Adipose tissue (tissue), 3 donors: Measurements from ENCODE around the gene ZNF419. TPM values are rescaled to one million over a fixed set of nuclear protein-coding genes. Genes with fewer than 3 reads are reported as not detected.
"Not testable (repeated sequence)": the region's sequence is repeated elsewhere in the genome, so short reads cannot be mapped to it uniquely, and the experiment has no call there.

Experiments used
- H3K27ac ChIP-seq: one replicate; pipeline ENCODE4 v1.5.1; 2013; ENCODE audit warnings: low read depth, low read length
- WGBS, 3 donors: extraction: QIAGEN DNeasy Blood & Tissue Kit; methylation state at CpG; one replicate each; pipeline ENCODE4 v1.1.7; 2013; 5-methylcytosine and 5-hydroxymethylcytosine counted together
- polyA plus RNA-seq, 3 donors: library from polyadenylated mRNA; stranded (reverse); fragments of 200-250 nt; gene quantifications; one replicate each; pipeline ENCODE4 v1.2.3, GENCODE V29; 2013
- donor health status: healthy with polysubstance abuse.
- donor health status: Bipolar disorder and iron deficiency.
- donor health status: healthy.

The ZNF419 gene
- polyA plus RNA-seq, 3 donors = 2.8 to 3.6 (median 3.0) TPM

GRCh38 chr19:57515255-57515654 is 27.7 kb downstream of the ZNF419 start:
- WGBS, 3 donors = 84 to 96% (median 95%) methylated on average over 5 of the region's 5 CpGs
- no peak overlapping the region for H3K27ac ChIP-seq

- H3K27ac ChIP-seq = not testable (repeated sequence)
- 86 to 96% (median 90%) methylated on average over 4 of the region's 4 CpGs for WGBS, 3 donors
These were observed 30.5 kb downstream of the ZNF419 start for GRCh38 chr19:57518021-57518420.

- 1 to 2% (median 1%) methylated on average over 64 of the region's 64 CpGs for WGBS, 3 donors
- no peak within 1 kb of the TSS for H3K27ac ChIP-seq
These were observed 39.8 kb downstream of the ZNF419 start, which contains the start of gene ZNF549 for GRCh38 chr19:57527136-57527881. ZNF549 (plus strand) TSS chr19:57527356; CDS start chr19:57527574, 218 bp downstream.

- 97 to 99% (median 98%) methylated on average over 7 of the region's 7 CpGs for WGBS, 3 donors
- H3K27ac ChIP-seq = no peak overlapping the region
These were observed 50.5 kb downstream of the ZNF419 start for GRCh38 chr19:57537953-57538547.

Other genes starting within 250 kb of the ZNF419 start
- gene ZNF805, start 247.1 kb upstream of the ZNF419 start, polyA plus RNA-seq = 1 to 10 TPM in 2 of 3 donors, under 1 TPM in 1; 0.90 to 1.4 (median 1.1) TPM
- gene ZNF460, start 207.3 kb upstream of the ZNF419 start, polyA plus RNA-seq = 1 to 10 TPM in 2 of 3 donors, under 1 TPM in 1; 0.39 to 3.0 (median 1.9) TPM
- gene ZNF543, start 167.3 kb upstream of the ZNF419 start, polyA plus RNA-seq = 1 to 10 TPM in 1 of 3 donors, under 1 TPM in 2; 0.63 to 1.6 (median 0.97) TPM
- 1 to 10 TPM; 1.7 to 2.3 (median 1.8) TPM for gene ZNF304, start 136.5 kb upstream of the ZNF419 start, polyA plus RNA-seq
- 10 to 100 TPM in 2 of 3 donors, 1 to 10 TPM in 1; 8.9 to 23.1 (median 14.0) TPM for gene TRAPPC2B, start 124.2 kb upstream of the ZNF419 start, polyA plus RNA-seq
- gene ZNF547, start 124.2 kb upstream of the ZNF419 start, polyA plus RNA-seq = 1 to 10 TPM in 1 of 3 donors, under 1 TPM in 2; 0.54 to 1.1 (median 0.72) TPM
- 1 to 10 TPM; 3.9 to 6.1 (median 6.1) TPM for gene ZNF548, start 97.9 kb upstream of the ZNF419 start, polyA plus RNA-seq
- gene ZNF17, start 76.6 kb upstream of the ZNF419 start, polyA plus RNA-seq = 1 to 10 TPM; 2.0 to 3.1 (median 2.2) TPM
- 1 to 10 TPM; 1.8 to 7.4 (median 7.0) TPM for gene ZNF749, start 52.4 kb upstream of the ZNF419 start, polyA plus RNA-seq
- gene VN1R1, start 30.6 kb upstream of the ZNF419 start, polyA plus RNA-seq = under 1 TPM in 2 of 3 donors, not detected in 1; 0.16 to 0.23 TPM
- 1 to 10 TPM; 1.1 to 2.1 (median 1.8) TPM for gene ZNF772, start 10.2 kb upstream of the ZNF419 start, polyA plus RNA-seq
- gene ZNF773, start 12.2 kb downstream of the ZNF419 start, polyA plus RNA-seq = 1 to 10 TPM; 2.1 to 3.3 (median 3.2) TPM
- gene ZNF549, start 39.6 kb downstream of the ZNF419 start, polyA plus RNA-seq = 1 to 10 TPM; 1.2 to 1.9 (median 1.3) TPM
- gene ZNF550, start 72.1 kb downstream of the ZNF419 start, polyA plus RNA-seq = 1 to 10 TPM; 1.5 to 3.2 (median 2.6) TPM
- 1 to 10 TPM in 2 of 3 donors, under 1 TPM in 1; 0.90 to 2.0 (median 1.2) TPM for gene ZNF416, start 91.2 kb downstream of the ZNF419 start, polyA plus RNA-seq
- gene ZIK1, start 96.4 kb downstream of the ZNF419 start, polyA plus RNA-seq = 1 to 10 TPM in 2 of 3 donors, under 1 TPM in 1; 0.45 to 1.3 (median 1.2) TPM
- gene ZNF530, start 112.1 kb downstream of the ZNF419 start, polyA plus RNA-seq = 1 to 10 TPM in 2 of 3 donors, under 1 TPM in 1; 0.94 to 1.9 (median 1.0) TPM
- gene ZNF134, start 126.5 kb downstream of the ZNF419 start, polyA plus RNA-seq = 1 to 10 TPM; 3.3 to 7.0 (median 4.7) TPM
- 1 to 10 TPM; 2.9 to 4.7 (median 3.7) TPM for gene ZNF211, start 145.4 kb downstream of the ZNF419 start, polyA plus RNA-seq
- gene ZSCAN4, start 181.2 kb downstream of the ZNF419 start, polyA plus RNA-seq = under 1 TPM in 2 of 3 donors, not detected in 1; 0.04 to 0.67 TPM
- 1 to 10 TPM; 1.7 to 3.4 (median 2.8) TPM for gene ZNF551, start 194.2 kb downstream of the ZNF419 start, polyA plus RNA-seq
- under 1 TPM; 0.67 to 0.79 (median 0.67) TPM for gene ZNF154, start 221.5 kb downstream of the ZNF419 start, polyA plus RNA-seq
- gene ZNF671, start 239.9 kb downstream of the ZNF419 start, polyA plus RNA-seq = 1 to 10 TPM; 1.5 to 3.4 (median 2.5) TPM